Endothelial cell of umbilical vein (primary cell): ENCODE results near the gene SMPDL3B. TPM values are rescaled to one million over a fixed set of nuclear protein-coding genes. Genes with fewer than 3 reads are reported as not detected.

ENCODE experiments used
- BruUV-seq: library from RNA; stranded (reverse); fragments of 400-500 nt; replicated peaks from 2 replicates; lab custom pipeline; 2021; lab: Mats Ljungman, UMichigan
- CTCF ChIA-PET: fragments of 300-600, 350-600 bp; sonication (Branson Sonifier 250); formaldehyde crosslinking; loops from one replicate; lab custom pipeline; 2021; ENCODE audit warnings: antibody characterized with exemption, inconsistent platforms; lab: Charles Lee
- POLR2A ChIA-PET: fragments of 300-600, 350-600 bp; sonication (Branson Sonifier 250); formaldehyde crosslinking; loops from one replicate; lab custom pipeline; 2021; ENCODE audit warnings: antibody characterized with exemption, inconsistent platforms; lab: Charles Lee
- DNase-seq: peaks from one replicate; pipeline ENCODE4 v3.0.0-alpha.2; 2011; ENCODE audit warnings: low read depth, low spot score
- FAIRE-seq: peaks from 2 replicates; lab custom pipeline; 2011; peaks lifted over from hg19 to GRCh38; lab: Jason Lieb, UNC
- H2AFZ ChIP-seq: 2 replicates; pipeline ENCODE4 v1.6.0; 2012; ENCODE audit warnings: low read depth, low read length, control low read depth, inconsistent platforms
- H3K27ac ChIP-seq: 2 replicates; pipeline ENCODE4 v1.5.1; 2011; ENCODE audit warnings: low read depth, mild to moderate bottlenecking, control low read depth, low read length, moderate library complexity; ENCODE audit not compliant: insufficient read depth
- H3K27me3 ChIP-seq, 2 experiments: 2 replicates each; pipeline versions ENCODE4 v1.6.0 to v1.6.1; 2011; ENCODE audit warnings: low read length in 2 of 2, mixed read lengths in 1 of 2; ENCODE audit not compliant: control insufficient read depth in 2 of 2, insufficient read depth in 2 of 2
- H3K36me3 ChIP-seq, 2 experiments: 2 replicates in 1 of 2; 3 replicates in 1 of 2; pipeline ENCODE4 v1.5.1; 2011; ENCODE audit warnings: low read length in 2 of 2, mild to moderate bottlenecking in 1 of 2, moderate library complexity in 1 of 2; ENCODE audit not compliant: control insufficient read depth in 2 of 2, insufficient read depth in 2 of 2; ENCODE audit errors: extremely low read depth in 1 of 2
- H3K4me1 ChIP-seq: 3 replicates; pipeline ENCODE4 v1.5.1; 2011; ENCODE audit warnings: mild to moderate bottlenecking, low read length; ENCODE audit not compliant: control insufficient read depth, insufficient read depth; ENCODE audit errors: extremely low read depth
- H3K4me2 ChIP-seq: 2 replicates; pipeline ENCODE4 v1.6.1; 2011; ENCODE audit warnings: low read length, control low read depth, mixed read lengths; ENCODE audit not compliant: insufficient read depth
- H3K4me3 ChIP-seq, 3 experiments: fragments of 200-600 bp in 1 of 3; sonication (generic), shearing (Covaris generic) in 1 of 3; replicated peaks in 1 of 3; 2 replicates each; pipeline ENCODE4 v1.5.1; 2011 to 2016; ENCODE audit warnings: control low read depth in 3 of 3, low read length in 3 of 3, mild to moderate bottlenecking in 2 of 3, inconsistent platforms in 1 of 3, low read depth in 1 of 3, moderate library complexity in 1 of 3; ENCODE audit not compliant: insufficient read depth in 1 of 3
- H3K79me2 ChIP-seq: 2 replicates; pipeline ENCODE4 v1.6.0; 2012; ENCODE audit warnings: low read length, inconsistent platforms; ENCODE audit not compliant: control insufficient read depth, insufficient read depth
- H3K9ac ChIP-seq: replicated peaks from 2 replicates; pipeline ENCODE3; 2011; ENCODE audit warnings: low read length, control low read depth; ENCODE audit not compliant: insufficient read depth; ENCODE audit errors: extremely low read depth
- H3K9me1 ChIP-seq: replicated peaks from 3 replicates; pipeline ENCODE4 v1.6.0; 2011; ENCODE audit warnings: mild to moderate bottlenecking, low read length; ENCODE audit not compliant: control insufficient read depth, insufficient read depth; ENCODE audit errors: extremely low read depth
- H3K9me3 ChIP-seq: replicated peaks from 2 replicates; pipeline ENCODE4 v1.5.1; 2012; ENCODE audit warnings: low read length, inconsistent platforms; ENCODE audit not compliant: control insufficient read depth, insufficient read depth
- H4K20me1 ChIP-seq: replicated peaks from 2 replicates; pipeline ENCODE3; 2011; ENCODE audit warnings: mild to moderate bottlenecking, low read length; ENCODE audit not compliant: control insufficient read depth, insufficient read depth; ENCODE audit errors: extremely low read depth
- EZH2 ChIP-seq: IDR thresholded peaks from 2 replicates; pipeline ENCODE4 v1.6.1; 2012; ENCODE audit warnings: borderline replicate concordance, low read depth, mild to moderate bottlenecking, moderate library complexity, low read length, inconsistent platforms; ENCODE audit not compliant: severe bottlenecking
- FOS ChIP-seq: IDR thresholded peaks from 2 replicates; pipeline ENCODE4 v1.6.1; 2011; ENCODE audit warnings: mild to moderate bottlenecking, low read length, moderate library complexity, borderline replicate concordance; ENCODE audit not compliant: insufficient read depth
- GATA2 ChIP-seq: IDR thresholded peaks from 2 replicates; pipeline ENCODE4 v1.7.0; 2011; ENCODE audit warnings: low read depth, mild to moderate bottlenecking, moderate library complexity, mixed read lengths, low read length; ENCODE audit not compliant: insufficient read length, insufficient read depth
- JUN ChIP-seq: IDR thresholded peaks from 2 replicates; pipeline ENCODE4 v1.6.1; 2011; ENCODE audit warnings: borderline replicate concordance, low read depth; ENCODE audit not compliant: insufficient read length, insufficient read depth
- MAX ChIP-seq: IDR thresholded peaks from 2 replicates; pipeline ENCODE4 v1.6.1; 2011; ENCODE audit not compliant: insufficient read depth, insufficient read length
- MYC ChIP-seq: IDR thresholded peaks from one replicate; pipeline ENCODE4 v1.6.1; 2011; ENCODE audit warnings: mild to moderate bottlenecking, low read depth, low read length
- POLR2A ChIP-seq: IDR thresholded peaks from 2 replicates; pipeline ENCODE4 v1.6.1; 2012; ENCODE audit warnings: low read depth, mild to moderate bottlenecking, control low read depth, low read length
- POLR2AphosphoS5 ChIP-seq: IDR thresholded peaks from 2 replicates; pipeline ENCODE4 v1.6.1; 2012; ENCODE audit warnings: low read depth, mild to moderate bottlenecking, control low read depth, low read length, moderate library complexity; ENCODE audit not compliant: insufficient read depth
- dilution Hi-C: fragments of 300-500 bp; cut with MboI; formaldehyde crosslinking; loops from one replicate; pipeline ENCODE4 v1.15.0; 2019; ENCODE audit warnings: low sequenced_read_pairs; ENCODE audit not compliant: extremely low pct_ligation_motif_present
- intact Hi-C: fragments of 100-400 bp; cut with micrococcal nuclease; formaldehyde crosslinking; loops from one replicate; pipeline ENCODE4 v1.10.0; 2022
- polyA plus RNA-seq, 4 experiments: library from polyadenylated mRNA; depleted of rRNA in 3 of 4; stranded (reverse) in 3 of 4; unstranded in 1 of 4; fragments of >200 nt; gene quantifications; 2 replicates each; pipeline versions ENCODE4 v1.2.1 to v1.2.3, GENCODE V29; 2011 to 2012; ENCODE audit warnings: missing spikeins in 1 of 4
- total RNA-seq: library from RNA; stranded (reverse); gene quantifications from 2 replicates; pipeline ENCODE4 v1.2.3, GENCODE V29; 2021
- TF ChIP-seq, protein P1 (sequence below), 2 donors: IDR thresholded peaks; 1 replicate in 1 of 2; 2 replicates in 1 of 2; pipeline ENCODE4 v1.5.1; 2011; ENCODE audit warnings: low read length in 2 of 2, mild to moderate bottlenecking in 2 of 2, moderate library complexity in 2 of 2, control low read depth in 1 of 2, inconsistent platforms in 1 of 2, low read depth in 1 of 2; ENCODE audit not compliant: insufficient read depth in 1 of 2; ENCODE audit errors: extremely low read depth in 1 of 2

The SMPDL3B gene
- total and polyA plus RNA-seq, 2 donors (not counting 3 experiments of a cell fraction or from before 2014, with no cell fraction given) = 1.3 TPM; not detected in 1

- intact Hi-C loops = no loop called here
- POLR2A ChIA-PET = no interaction called here
- Histone ChIP-seq H3K79me2 (no peaks in the 10 kb centered on the region), H3K9me1 (no peaks in the 10 kb centered on the region), H3K36me3 (no peaks in the 10 kb centered on the region), H3K4me3 (no peak overlapping the region), H3K4me1 (no peaks in the 10 kb centered on the region), H3K9ac (no peak overlapping the region), H3K27me3 (peaks cover 0 to 2% of the 10 kb centered on the region in 2 experiments), H4K20me1 (no peaks in the 10 kb centered on the region), H3K9me3 (no peaks in the 10 kb centered on the region), H3K27ac (no peak overlapping the region), H2AFZ (no peak overlapping the region), H3K4me2 (no peak overlapping the region)
- DNase-seq (no peak), FAIRE-seq (no peak)
- dilution Hi-C loops = no loop called here
- BruUV-seq = no TSS peak
- CTCF ChIA-PET = interaction anchor here (0.9 to 1.3 kb wide), 2 partner anchors 8 to 12 kb away, joined by 3 to 4 read pairs; no protein-coding TSS in a partner anchor
- TF ChIP-seq FOS (no peak), GATA2 (no peak), POLR2A (no peak)
These were observed 14.2 kb downstream of the SMPDL3B start for GRCh38 chr1:27949027-27949426.

DNA sequence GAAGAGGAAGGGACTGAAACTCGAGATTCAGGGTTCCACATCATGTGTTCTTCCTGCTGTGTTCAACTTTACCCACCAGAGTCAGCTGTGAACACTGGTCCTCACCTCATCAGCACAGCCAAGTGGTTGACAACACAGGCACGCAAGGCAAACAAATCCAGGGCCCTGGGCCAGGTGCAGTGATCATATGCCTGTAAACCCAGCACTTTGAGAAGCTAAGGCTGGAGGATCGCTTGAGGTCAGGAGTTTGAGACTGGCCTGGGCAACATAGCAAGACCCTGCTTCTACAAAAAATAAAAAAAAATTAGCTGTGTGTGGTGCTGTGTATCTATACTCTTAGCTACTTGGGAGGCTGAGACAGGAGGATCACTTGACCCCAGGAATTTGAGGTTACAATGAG, 16.6 kb downstream of the SMPDL3B start:
- Histone ChIP-seq H3K36me3 (no peaks in the 10 kb centered on the region), H2AFZ (no peak overlapping the region), H4K20me1 (no peaks in the 10 kb centered on the region), H3K4me1 (no peaks in the 10 kb centered on the region), H3K79me2 (no peaks in the 10 kb centered on the region), H3K9ac (no peak overlapping the region), H3K4me3 (no peak overlapping the region), H3K4me2 (no peak overlapping the region), H3K9me1 (no peaks in the 10 kb centered on the region), H3K27me3 (peaks cover 0 to 2% of the 10 kb centered on the region in 2 experiments), H3K27ac (no peak overlapping the region), H3K9me3 (no peaks in the 10 kb centered on the region)
- dilution Hi-C loops (no loop called here), intact Hi-C loops (no loop called here)
- FAIRE-seq (no peak), DNase-seq (no peak)
- TF ChIP-seq JUN = no peak
- TF ChIP-seq FOS = no peak
- TF ChIP-seq, protein P1, sequence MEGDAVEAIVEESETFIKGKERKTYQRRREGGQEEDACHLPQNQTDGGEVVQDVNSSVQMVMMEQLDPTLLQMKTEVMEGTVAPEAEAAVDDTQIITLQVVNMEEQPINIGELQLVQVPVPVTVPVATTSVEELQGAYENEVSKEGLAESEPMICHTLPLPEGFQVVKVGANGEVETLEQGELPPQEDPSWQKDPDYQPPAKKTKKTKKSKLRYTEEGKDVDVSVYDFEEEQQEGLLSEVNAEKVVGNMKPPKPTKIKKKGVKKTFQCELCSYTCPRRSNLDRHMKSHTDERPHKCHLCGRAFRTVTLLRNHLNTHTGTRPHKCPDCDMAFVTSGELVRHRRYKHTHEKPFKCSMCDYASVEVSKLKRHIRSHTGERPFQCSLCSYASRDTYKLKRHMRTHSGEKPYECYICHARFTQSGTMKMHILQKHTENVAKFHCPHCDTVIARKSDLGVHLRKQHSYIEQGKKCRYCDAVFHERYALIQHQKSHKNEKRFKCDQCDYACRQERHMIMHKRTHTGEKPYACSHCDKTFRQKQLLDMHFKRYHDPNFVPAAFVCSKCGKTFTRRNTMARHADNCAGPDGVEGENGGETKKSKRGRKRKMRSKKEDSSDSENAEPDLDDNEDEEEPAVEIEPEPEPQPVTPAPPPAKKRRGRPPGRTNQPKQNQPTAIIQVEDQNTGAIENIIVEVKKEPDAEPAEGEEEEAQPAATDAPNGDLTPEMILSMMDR (IDR thresholded peaks at IDR 0.05; ENCODE audit: extremely low read depth in 1 of 2, insufficient read depth in 1 of 2, low read depth in 1 of 2, low read length in 2 of 2) = no peak
- no peak for TF ChIP-seq POLR2A
- TF ChIP-seq MAX = no peak
- no peak for TF ChIP-seq EZH2
- no peak for TF ChIP-seq GATA2
- TF ChIP-seq POLR2AphosphoS5 = no peak
- TF ChIP-seq MYC = no peak
- ChIA-PET CTCF (interaction anchor here (1.0 to 1.5 kb wide), 3 partner anchors 9 to 94 kb away, joined by 3 to 4 read pairs (median 3); partner anchors contain the start of gene SMPDL3B), POLR2A (no interaction called here)
- BruUV-seq = no TSS peak
